Transverse colon (tissue), 4 donors: ENCODE data around the gene FDXR.

Experiments used
- CTCF ChIP-seq, 5 experiments: fragments of 200-600 bp in 3 of 5; fragments of 450-650 bp in 2 of 5; sonication (generic) in 3 of 5; IDR thresholded peaks; 1 replicate in 2 of 5; 2 replicates in 3 of 5; pipeline ENCODE4 v1.5.1; 2016 to 2017; ENCODE audit warnings: antibody characterized with exemption in 5 of 5, inconsistent platforms in 3 of 5, mild to moderate bottlenecking in 2 of 5, moderate library complexity in 1 of 5
- EP300 ChIP-seq: sonication (generic); formaldehyde crosslinking; IDR thresholded peaks from one replicate; pipeline ENCODE4 v1.6.1; 2017; ENCODE audit warnings: antibody characterized with exemption, low read depth
- POLR2A ChIP-seq: fragments of 450-650 bp; IDR thresholded peaks from one replicate; pipeline ENCODE4 v1.6.1; 2016; ENCODE audit warnings: antibody characterized with exemption, mild to moderate bottlenecking, moderate library complexity
- POLR2AphosphoS5 ChIP-seq, 3 donors: sonication (generic); formaldehyde crosslinking; IDR thresholded peaks; one replicate each; pipeline ENCODE4 v1.6.1; 2016; ENCODE audit warnings: antibody characterized with exemption in 3 of 3

GRCh38 chr17:74919440-74920305 lies 46.9 kb upstream of the FDXR start:
- TF ChIP-seq CTCF (IDR thresholded peaks at IDR 0.05) (no peak), POLR2A (no peak), EP300 (no peak), POLR2AphosphoS5 (IDR thresholded peaks at IDR 0.05) (no peak)
